Adrenal gland (tissue), 5 donors: ENCODE results near the gene RACK1.

Source experiments
- CTCF ChIP-seq, 6 experiments: fragments of 450-650 bp in 4 of 6; fragments of 200-600 bp in 2 of 6; sonication (generic) in 1 of 6; IDR thresholded peaks; 1 replicate in 5 of 6; 2 replicates in 1 of 6; pipeline versions ENCODE4 v1.5.1 to v1.8.0; 2016 to 2021; ENCODE audit warnings: antibody characterized with exemption in 6 of 6, mild to moderate bottlenecking in 2 of 6, moderate library complexity in 1 of 6
- POLR2A ChIP-seq, 2 donors: fragments of 450-650 bp; IDR thresholded peaks; one replicate each; pipeline ENCODE4 v1.6.1; 2017; ENCODE audit warnings: antibody characterized with exemption in 2 of 2, mild to moderate bottlenecking in 2 of 2, moderate library complexity in 1 of 2
- donor health status: DM: no; HTN: no; CAD: no.

- no peak for TF ChIP-seq CTCF (IDR thresholded peaks at IDR 0.05)
- no peak for TF ChIP-seq POLR2A (IDR thresholded peaks at IDR 0.05)
Observed at GRCh38 chr5:181236471-181236870, 7.2 kb downstream of the RACK1 start.
